ENCODE measurements around the gene F2RL3. TPM values are rescaled to one million over a fixed set of nuclear protein-coding genes. Genes with fewer than 3 reads are reported as not detected.

F2RL3 gene
- total and polyA plus RNA-seq, 2 of the 8 experiments (the other 6 are each of a cell fraction or from before 2014, with no cell fraction given) = not detected

- H2BK120ac ChIP-seq (replicated peaks; ENCODE audit: low read depth, low read length) = no peak overlapping the region
- H3K27me3 ChIP-seq (replicated peaks in 1 of 4; ENCODE audit: control insufficient read depth in 3 of 4, extremely low read depth in 1 of 4, insufficient read depth in 3 of 4, low read length in 3 of 4) = no peaks in the 10 kb centered on the region
- H3K4me2 ChIP-seq (ENCODE audit: insufficient read depth in 1 of 2, low read depth in 2 of 2, low read length in 2 of 2) = no peak overlapping the region
- H3K9ac ChIP-seq (replicated peaks in 1 of 4; ENCODE audit: extremely low read depth in 1 of 4, low read depth in 3 of 4, low read length in 3 of 4) = no peak overlapping the region
- H3K18ac ChIP-seq (ENCODE audit: extremely low read depth, low read length) = no peak overlapping the region
- ChIA-PET POLR2A (ENCODE audit: partially characterized antibody) (no interaction called here), CTCF (ENCODE audit: partially characterized antibody) (interaction anchor here (0.9 to 2.2 kb wide), 5 partner anchors 9 to 79 kb away, joined by 3 to 6 read pairs (median 3); no protein-coding TSS in a partner anchor)
- no peak overlapping the region for H3K14ac ChIP-seq (ENCODE audit: insufficient read length)
- no peak overlapping the region for H3K4ac ChIP-seq (replicated peaks; ENCODE audit: insufficient read length, low read depth, low read length)
- H3K23me2 ChIP-seq (ENCODE audit: low read depth, low read length) = no peaks in the 10 kb centered on the region
- whole genome bisulfite sequencing, 2 experiments (ENCODE audit: extremely low coverage in 1 of 2, insufficient coverage in 1 of 2, insufficient read length in 1 of 2, insufficient replicate concordance in 2 of 2, low coverage in 1 of 2, low lambda C conversion rate in 2 of 2, missing lambda C conversion rate in 1 of 2) = 91% methylated on average over 30 of the region's 33 CpGs; no CpG with 5 or more reads in 1 of the 2 experiments
- no peak overlapping the region for H2BK20ac ChIP-seq (ENCODE audit: low read length)
- H4K8ac ChIP-seq (ENCODE audit: extremely low read depth, insufficient read depth, low read length) = no peak overlapping the region
- H3K4me1 ChIP-seq (replicated peaks in 1 of 4; ENCODE audit: control insufficient read depth in 3 of 4, insufficient read depth in 4 of 4, low read length in 3 of 4) = no peaks in the 10 kb centered on the region; a peak in 1 of 7 replicates
- H4K91ac ChIP-seq (replicated peaks; ENCODE audit: insufficient read length, low read length) = no peak overlapping the region
- no peaks in the 10 kb centered on the region for H3K79me2 ChIP-seq (ENCODE audit: control insufficient read depth in 1 of 2, insufficient read depth in 2 of 2, low read length in 2 of 2)
- H3K9me3 ChIP-seq (ENCODE audit: insufficient read depth in 2 of 2, low read depth in 1 of 2, low read length in 1 of 2) = no peaks in the 10 kb centered on the region
- H3K23ac ChIP-seq (ENCODE audit: insufficient read length) = no peak overlapping the region
- FAIRE-seq (no peak), DNase-seq (ENCODE audit: low read depth in 1 of 2, low spot score in 2 of 2) (no peak)
- no peak overlapping the region for H3K27ac ChIP-seq (ENCODE audit: low read depth, low read length)
- TF ChIP-seq SUZ12 (IDR thresholded peaks at IDR 0.05; ENCODE audit: low read length) (no peak), JUND (IDR thresholded peaks at IDR 0.05; ENCODE audit: low read length) (no peak), KDM5A (IDR thresholded peaks at IDR 0.05; ENCODE audit: low read length) (no peak)
- no peak overlapping the region for H2BK12ac ChIP-seq (ENCODE audit: low read depth, low read length)
- H2BK15ac ChIP-seq (ENCODE audit: low read length) = no peak overlapping the region
- peaks cover 23 to 81% (median 57%) of the 10 kb centered on the region in 4 experiments for H3K36me3 ChIP-seq (ENCODE audit: control insufficient read depth in 2 of 4, insufficient read depth in 4 of 4, low read length in 3 of 4)
- H2BK5ac ChIP-seq (ENCODE audit: low read depth, low read length) = no peak overlapping the region
- H3K79me1 ChIP-seq (ENCODE audit: low read depth, low read length) = no peaks in the 10 kb centered on the region
- H4K5ac ChIP-seq (ENCODE audit: insufficient read length, low read depth, low read length) = no peak overlapping the region
- no peak overlapping the region for H2AFZ ChIP-seq (ENCODE audit: low read length)
- no peak overlapping the region for H2AK5ac ChIP-seq (ENCODE audit: low read depth, low read length)
- H3K4me3 ChIP-seq (ENCODE audit: extremely low read depth in 1 of 4, insufficient read depth in 2 of 4, low read depth in 3 of 4, low read length in 4 of 4) = no peak overlapping the region
- H4K20me1 ChIP-seq (replicated peaks in 1 of 2; ENCODE audit: control insufficient read depth in 1 of 2, insufficient read depth in 2 of 2, low read length in 2 of 2) = peaks cover 10 to 16% of the 10 kb centered on the region in 2 experiments
- no peak overlapping the region for H3K56ac ChIP-seq (replicated peaks; ENCODE audit: insufficient read length, low read depth, low read length)
These were observed 37.6 kb upstream of the F2RL3 start for GRCh38 chr19:16851031-16851712.

Measured in H1 (cell line).